Measurements from ENCODE around the gene THOC3.
"Not testable (repeated sequence)": the region's sequence is repeated elsewhere in the genome, so short reads cannot be mapped to it uniquely, and the experiment has no call there.

DNA sequence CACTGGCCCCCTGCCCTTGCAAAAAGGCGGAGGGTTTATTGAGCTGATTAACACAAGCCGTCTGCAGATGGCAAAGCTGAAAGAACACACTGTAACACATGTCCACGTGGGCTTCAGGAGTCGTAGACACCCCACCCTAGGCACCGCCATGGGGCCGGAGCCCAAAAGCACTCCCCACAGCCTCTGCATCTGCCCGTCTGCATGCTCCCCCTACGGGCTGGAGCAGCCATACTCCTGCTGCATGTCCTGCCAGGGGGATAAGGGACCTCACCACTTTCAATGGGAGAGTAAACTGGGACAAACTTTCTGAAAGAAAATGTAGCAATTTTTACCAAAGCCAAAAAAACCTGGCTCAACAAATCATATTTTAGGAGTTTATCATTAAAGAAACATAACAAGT lies 42.1 kb upstream of the THOC3 start:
- TF ChIP-seq, protein P1, sequence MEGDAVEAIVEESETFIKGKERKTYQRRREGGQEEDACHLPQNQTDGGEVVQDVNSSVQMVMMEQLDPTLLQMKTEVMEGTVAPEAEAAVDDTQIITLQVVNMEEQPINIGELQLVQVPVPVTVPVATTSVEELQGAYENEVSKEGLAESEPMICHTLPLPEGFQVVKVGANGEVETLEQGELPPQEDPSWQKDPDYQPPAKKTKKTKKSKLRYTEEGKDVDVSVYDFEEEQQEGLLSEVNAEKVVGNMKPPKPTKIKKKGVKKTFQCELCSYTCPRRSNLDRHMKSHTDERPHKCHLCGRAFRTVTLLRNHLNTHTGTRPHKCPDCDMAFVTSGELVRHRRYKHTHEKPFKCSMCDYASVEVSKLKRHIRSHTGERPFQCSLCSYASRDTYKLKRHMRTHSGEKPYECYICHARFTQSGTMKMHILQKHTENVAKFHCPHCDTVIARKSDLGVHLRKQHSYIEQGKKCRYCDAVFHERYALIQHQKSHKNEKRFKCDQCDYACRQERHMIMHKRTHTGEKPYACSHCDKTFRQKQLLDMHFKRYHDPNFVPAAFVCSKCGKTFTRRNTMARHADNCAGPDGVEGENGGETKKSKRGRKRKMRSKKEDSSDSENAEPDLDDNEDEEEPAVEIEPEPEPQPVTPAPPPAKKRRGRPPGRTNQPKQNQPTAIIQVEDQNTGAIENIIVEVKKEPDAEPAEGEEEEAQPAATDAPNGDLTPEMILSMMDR (IDR thresholded peaks at IDR 0.05; ENCODE audit: low read length) = not testable (repeated sequence)
- not testable (repeated sequence) for TF ChIP-seq EZH2 (IDR thresholded peaks at IDR 0.05; ENCODE audit: borderline replicate concordance, low read length)
